Measurements from ENCODE around the gene ABO.
"Not testable (repeated sequence)": the region's sequence is repeated elsewhere in the genome, so short reads cannot be mapped to it uniquely, and the experiment has no call there.

DNA sequence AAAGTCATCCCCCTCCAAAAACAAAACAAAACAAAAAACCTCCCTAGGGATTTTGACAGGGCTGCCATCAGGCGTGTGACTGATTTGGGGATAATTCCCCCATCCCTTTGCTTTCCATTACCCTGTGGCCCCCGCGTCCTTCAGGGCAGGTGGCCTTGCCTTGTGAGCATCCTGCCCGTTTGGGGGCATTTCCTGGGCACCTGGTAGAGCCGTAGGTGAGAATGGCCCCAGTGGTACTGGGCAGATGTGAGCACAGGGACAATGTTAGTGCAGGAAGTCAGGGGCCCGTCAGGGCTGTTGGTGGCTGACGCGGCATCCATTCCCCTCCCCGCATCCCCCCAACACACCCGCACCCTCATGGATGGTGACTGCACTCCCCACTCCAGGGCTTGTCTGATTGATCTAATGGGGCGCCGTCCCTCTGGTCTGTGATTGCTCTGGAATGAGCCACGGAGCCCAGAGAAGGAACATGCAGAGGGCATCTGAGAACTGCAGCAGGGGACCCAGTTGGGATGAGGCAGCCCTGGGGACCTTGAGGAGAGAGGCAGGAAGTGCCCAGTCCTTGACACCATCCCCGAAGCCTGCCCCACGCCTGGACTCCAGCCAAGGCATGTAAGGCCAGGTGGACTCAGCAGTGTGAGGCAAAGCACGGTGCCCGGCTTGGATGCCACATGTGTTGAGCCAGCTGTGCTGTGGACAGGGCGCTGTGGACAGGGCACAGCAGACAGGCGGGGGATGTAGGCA is 38.5 kb downstream of the ABO start:
- TF ChIP-seq, protein P1, sequence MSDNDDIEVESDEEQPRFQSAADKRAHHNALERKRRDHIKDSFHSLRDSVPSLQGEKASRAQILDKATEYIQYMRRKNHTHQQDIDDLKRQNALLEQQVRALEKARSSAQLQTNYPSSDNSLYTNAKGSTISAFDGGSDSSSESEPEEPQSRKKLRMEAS (IDR thresholded peaks at IDR 0.05) = not testable (repeated sequence)
- not testable (repeated sequence) for TF ChIP-seq CHD2 (IDR thresholded peaks at IDR 0.05; ENCODE audit: low read length); EP300 (IDR thresholded peaks at IDR 0.05; ENCODE audit: borderline replicate concordance in 1 of 2, low read depth in 2 of 2, low read length in 2 of 2); MAFK (IDR thresholded peaks at IDR 0.05; ENCODE audit: low read depth, low read length)
